Esophagus squamous epithelium (tissue), 4 donors: ENCODE data around the gene ITK.

Experiments used
- POLR2A ChIP-seq, 4 donors: fragments of 450-650 bp; IDR thresholded peaks; one replicate each; pipeline ENCODE4 v1.6.1; 2017; ENCODE audit warnings: antibody characterized with exemption in 4 of 4, mild to moderate bottlenecking in 4 of 4, moderate library complexity in 3 of 4
- TF ChIP-seq, protein P1 (sequence below), 6 experiments: fragments of 450-650 bp in 4 of 6; fragments of 200-600 bp in 2 of 6; sonication (generic) in 2 of 6; IDR thresholded peaks; one replicate each; pipeline ENCODE4 v1.5.1; 2016 to 2019; ENCODE audit warnings: antibody characterized with exemption in 6 of 6, mild to moderate bottlenecking in 4 of 6, moderate library complexity in 4 of 6

GRCh38 chr5:157233515-157233914 lies 52.9 kb downstream of the ITK start:
- TF ChIP-seq POLR2A (IDR thresholded peaks at IDR 0.05) = no peak
- TF ChIP-seq, protein P1, sequence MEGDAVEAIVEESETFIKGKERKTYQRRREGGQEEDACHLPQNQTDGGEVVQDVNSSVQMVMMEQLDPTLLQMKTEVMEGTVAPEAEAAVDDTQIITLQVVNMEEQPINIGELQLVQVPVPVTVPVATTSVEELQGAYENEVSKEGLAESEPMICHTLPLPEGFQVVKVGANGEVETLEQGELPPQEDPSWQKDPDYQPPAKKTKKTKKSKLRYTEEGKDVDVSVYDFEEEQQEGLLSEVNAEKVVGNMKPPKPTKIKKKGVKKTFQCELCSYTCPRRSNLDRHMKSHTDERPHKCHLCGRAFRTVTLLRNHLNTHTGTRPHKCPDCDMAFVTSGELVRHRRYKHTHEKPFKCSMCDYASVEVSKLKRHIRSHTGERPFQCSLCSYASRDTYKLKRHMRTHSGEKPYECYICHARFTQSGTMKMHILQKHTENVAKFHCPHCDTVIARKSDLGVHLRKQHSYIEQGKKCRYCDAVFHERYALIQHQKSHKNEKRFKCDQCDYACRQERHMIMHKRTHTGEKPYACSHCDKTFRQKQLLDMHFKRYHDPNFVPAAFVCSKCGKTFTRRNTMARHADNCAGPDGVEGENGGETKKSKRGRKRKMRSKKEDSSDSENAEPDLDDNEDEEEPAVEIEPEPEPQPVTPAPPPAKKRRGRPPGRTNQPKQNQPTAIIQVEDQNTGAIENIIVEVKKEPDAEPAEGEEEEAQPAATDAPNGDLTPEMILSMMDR (IDR thresholded peaks at IDR 0.05) = no peak
